GM12878 (cell line): ENCODE data around the gene NKX6-1. TPM values are rescaled to one million over a fixed set of nuclear protein-coding genes. Genes with fewer than 3 reads are reported as not detected.

Experiments used
- ATAC-seq: fragments of 200-7000 bp; cut with Tn5 transposase; 3 replicates; pipeline ENCODE4 v1.9.1; 2020; ENCODE audit warnings: mild to moderate bottlenecking, moderate library complexity
- BruUV-seq: library from RNA; stranded (reverse); fragments of 400-500 nt; replicated peaks from 2 replicates; lab custom pipeline; 2021; lab: Mats Ljungman, UMichigan
- CTCF ChIA-PET: fragments of 300-600 bp; sonication (Branson Sonifier 250); formaldehyde crosslinking; extraction: SDS; loops from one replicate; lab custom pipeline; 2021; ENCODE audit warnings: inconsistent platforms; lab: Yijun Ruan, JAX
- POLR2A ChIA-PET: fragments of 350-600 bp; formaldehyde crosslinking; extraction: SDS; loops from one replicate; lab custom pipeline; 2021; ENCODE audit warnings: inconsistent platforms; lab: Charles Lee
- RAD21 ChIA-PET: fragments of 300-600 bp; sonication (Branson Sonifier 250); formaldehyde crosslinking; loops from one replicate; lab custom pipeline; 2023; ENCODE audit warnings: antibody characterized with exemption; ENCODE audit not compliant: unreplicated experiment; lab: Charles Lee
- SMC1A ChIA-PET: fragments of 300-600 bp; sonication (Branson Sonifier 250); formaldehyde crosslinking; loops from one replicate; lab custom pipeline; 2023; ENCODE audit not compliant: unreplicated experiment, uncharacterized antibody; lab: Charles Lee
- DNase-seq: peaks from one replicate; pipeline ENCODE4 v3.0.0-alpha.2; 2011; ENCODE audit warnings: low read depth, low spot score
- FAIRE-seq: peaks from 3 replicates; lab custom pipeline; 2011; peaks lifted over from hg19 to GRCh38; lab: Jason Lieb, UNC
- H2AFZ ChIP-seq: 2 replicates; pipeline ENCODE4 v1.6.0; 2011; ENCODE audit warnings: low read depth, low read length, control low read depth; ENCODE audit not compliant: control insufficient read depth
- H3K27ac ChIP-seq: 2 replicates; pipeline ENCODE4 v1.5.1; 2011; ENCODE audit warnings: control low read depth; ENCODE audit not compliant: control insufficient read depth, insufficient read depth
- H3K27me3 ChIP-seq, 2 experiments: replicated peaks in 1 of 2; 2 replicates each; pipeline versions ENCODE4 v1.6.0 to v1.6.1; 2011; ENCODE audit warnings: low read length in 1 of 2; ENCODE audit not compliant: control insufficient read depth in 2 of 2, insufficient read depth in 2 of 2
- H3K36me3 ChIP-seq, 2 experiments: 2 replicates each; pipeline ENCODE4 v1.5.1; 2011; ENCODE audit warnings: low read length in 1 of 2; ENCODE audit not compliant: control insufficient read depth in 2 of 2, insufficient read depth in 2 of 2
- H3K4me1 ChIP-seq: 2 replicates; pipeline ENCODE4 v1.6.1; 2011; ENCODE audit warnings: mild to moderate bottlenecking, low read length, moderate library complexity, mixed read lengths; ENCODE audit not compliant: control insufficient read depth, insufficient read depth
- H3K4me2 ChIP-seq: 2 replicates; pipeline ENCODE4 v1.6.0; 2011; ENCODE audit warnings: control low read depth; ENCODE audit not compliant: control insufficient read depth, insufficient read depth
- H3K4me3 ChIP-seq: fragments of 200-600 bp; sonication (generic); 2 replicates; pipeline ENCODE4 v1.5.1; 2016
- H3K79me2 ChIP-seq: 2 replicates; pipeline ENCODE4 v1.6.0; 2011; ENCODE audit warnings: low read length; ENCODE audit not compliant: control insufficient read depth, insufficient read depth
- H3K9ac ChIP-seq: 2 replicates; pipeline ENCODE4 v1.8.0; 2011; ENCODE audit warnings: low read length, control low read depth, mixed read lengths; ENCODE audit not compliant: control insufficient read depth, insufficient read depth
- H3K9me3 ChIP-seq: replicated peaks from 3 replicates; pipeline ENCODE4 v1.5.1; 2011; ENCODE audit warnings: mild to moderate bottlenecking, low read length; ENCODE audit not compliant: control insufficient read depth, insufficient read depth
- H4K20me1 ChIP-seq: 2 replicates; pipeline ENCODE4 v1.6.0; 2011; ENCODE audit not compliant: control insufficient read depth, insufficient read depth
- BMI1 ChIP-seq: fragments of 450-650 bp; IDR thresholded peaks from 2 replicates; pipeline ENCODE4 v1.6.1; 2016; ENCODE audit warnings: mild to moderate bottlenecking, moderate library complexity, borderline replicate concordance
- CREM ChIP-seq: IDR thresholded peaks from 2 replicates; pipeline ENCODE4 v1.6.1; 2014; ENCODE audit warnings: antibody characterized with exemption, low read depth
- FOXK2 ChIP-seq: fragments of 450-650 bp; IDR thresholded peaks from 2 replicates; pipeline ENCODE4 v1.6.1; 2017; ENCODE audit warnings: mild to moderate bottlenecking, moderate library complexity
- KLF5 ChIP-seq: fragments of 450-650 bp; IDR thresholded peaks from 2 replicates; pipeline ENCODE4 v1.6.1; 2014; ENCODE audit warnings: mild to moderate bottlenecking; ENCODE audit not compliant: partially characterized antibody
- NBN ChIP-seq: fragments of 450-650 bp; IDR thresholded peaks from 2 replicates; pipeline ENCODE4 v1.6.1; 2016
- NFYA ChIP-seq: IDR thresholded peaks from 2 replicates; pipeline ENCODE4 v1.6.1; 2011; ENCODE audit warnings: low read depth, mild to moderate bottlenecking, low read length, improper control_type of control experiment, borderline replicate concordance
- NFYB ChIP-seq: IDR thresholded peaks from 2 replicates; pipeline ENCODE4 v1.6.1; 2011; ENCODE audit warnings: low read depth, mild to moderate bottlenecking, low read length, improper control_type of control experiment, moderate library complexity; ENCODE audit not compliant: insufficient read depth
- PKNOX1 ChIP-seq: fragments of 450-650 bp; IDR thresholded peaks from 2 replicates; pipeline ENCODE4 v1.6.1; 2016; ENCODE audit warnings: mild to moderate bottlenecking
- POLR2AphosphoS5 ChIP-seq: IDR thresholded peaks from 2 replicates; pipeline ENCODE4 v1.6.1; 2011; ENCODE audit warnings: mild to moderate bottlenecking, low read length, inconsistent platforms
- POU2F2 ChIP-seq: IDR thresholded peaks from 3 replicates; pipeline ENCODE4 v1.6.1; 2011; ENCODE audit warnings: low read depth, mild to moderate bottlenecking, low read length, borderline replicate concordance
- SMAD5 ChIP-seq: IDR thresholded peaks from 2 replicates; pipeline ENCODE4 v1.6.1; 2016; ENCODE audit warnings: antibody characterized with exemption, low read depth
- SMC3 ChIP-seq: IDR thresholded peaks from 2 replicates; pipeline ENCODE4 v1.6.1; 2011; ENCODE audit warnings: low read length, improper control_type of control experiment, borderline replicate concordance
- ZBTB4 ChIP-seq: fragments of 450-650 bp; formaldehyde crosslinking; IDR thresholded peaks from 2 replicates; pipeline ENCODE4 v1.4.0; 2022; ENCODE audit warnings: mild to moderate bottlenecking, moderate library complexity
- ZNF592 ChIP-seq: fragments of 450-650 bp; IDR thresholded peaks from 2 replicates; pipeline ENCODE4 v1.6.1; 2017; ENCODE audit warnings: mild to moderate bottlenecking, moderate library complexity
- WGBS: methylation state at CpG from one replicate; pipeline ENCODE4 v1.1.6; 2016; ENCODE audit warnings: low lambda C conversion rate; ENCODE audit not compliant: insufficient replicate concordance, insufficient coverage; ENCODE audit errors: missing lambda C conversion rate; 5-methylcytosine and 5-hydroxymethylcytosine counted together
- in situ Hi-C: fragments of 300-500 bp; cut with MboI; formaldehyde crosslinking; loops from 9 replicates; pipeline ENCODE4 v1.14.3; 2018; ENCODE audit warnings: mixed read lengths
- intact Hi-C: fragments of 100-400 bp; cut with micrococcal nuclease; formaldehyde crosslinking; loops from one replicate; pipeline ENCODE4 v1.14.2; 2022; ENCODE audit not compliant: unreplicated experiment
- polyA plus RNA-seq, 11 experiments: library from polyadenylated mRNA; depleted of rRNA in 4 of 11; unstranded in 6 of 11; stranded (reverse) in 5 of 11; fragments of >200 nt; fragmentation: Nextera tagmentation in 4 of 11; fragmentation: Illumina TruSeq in 1 of 11; extraction: Ambion mirVana in 4 of 11; extraction: Trizol in 1 of 11; gene quantifications; 1 replicate in 1 of 11; 2 replicates in 10 of 11; pipeline versions ENCODE4 v1.2.1 to v1.2.3, GENCODE V29; 2011 to 2016; ENCODE audit warnings: inconsistent platforms in 2 of 11, missing spikeins in 2 of 11, low read depth in 1 of 11
- total RNA-seq, 4 experiments: library from RNA; depleted of rRNA in 3 of 4; stranded (reverse); fragments of >200 nt in 3 of 4; fragmentation: Illumina TruSeq in 1 of 4; extraction: Trizol in 1 of 4; gene quantifications; 2 replicates each; pipeline versions ENCODE4 v1.2.1 to v1.2.3, GENCODE V29; 2013 to 2021

NKX6-1 gene
- total and polyA plus RNA-seq, 10 of the 15 experiments (the other 5 are each of a cell fraction or from before 2014, with no cell fraction given), result not detected

GRCh38 chr4:84502955-84503373 lies 3.9 kb upstream of the NKX6-1 start:
- H3K4me3 ChIP-seq, result no peak overlapping the region
- POLR2A ChIA-PET, result no interaction called here
- CTCF ChIA-PET, result interaction anchor here (2.2 kb wide), 1 partner anchor 858 kb away, joined by 8 read pairs; no protein-coding TSS in a partner anchor
- no peak overlapping the region for H3K4me2 ChIP-seq
- RAD21 ChIA-PET, result no interaction called here
- no peaks in the 10 kb centered on the region for H3K36me3 ChIP-seq
- 11% methylated on average over 18 of the region's 18 CpGs for WGBS
- no peak overlapping the region for H2AFZ ChIP-seq
- no peaks in the 10 kb centered on the region for H3K4me1 ChIP-seq
- H3K27me3 ChIP-seq, result peaks cover 7 to 18% of the 10 kb centered on the region in 2 experiments
- SMC1A ChIA-PET, result no interaction called here
- no peak overlapping the region for H3K27ac ChIP-seq
- DNase-seq (no peak), ATAC-seq (no peak), FAIRE-seq (no peak)
- BruUV-seq, result no TSS peak
- in situ Hi-C loops (no loop called here), intact Hi-C loops (no loop called here)
- H3K9ac ChIP-seq, result no peak overlapping the region
- H4K20me1 ChIP-seq, result no peaks in the 10 kb centered on the region
- TF ChIP-seq NBN (no peak), ZBTB4 (CRISPR knock-in tag) (no peak), BMI1 (no peak), PKNOX1 (no peak), FOXK2 (no peak), CREM (no peak), POLR2AphosphoS5 (no peak), NFYB (no peak), ZNF592 (no peak), NFYA (no peak), KLF5 (no peak), POU2F2 (no peak), SMAD5 (no peak), SMC3 (no peak)
- no peaks in the 10 kb centered on the region for H3K79me2 ChIP-seq
- no peaks in the 10 kb centered on the region; the same call in 2 of the 3 replicates for H3K9me3 ChIP-seq
